HFF-Myc (cell line): ENCODE data around the gene SMYD3.
"Not testable (repeated sequence)": the region's sequence is repeated elsewhere in the genome, so short reads cannot be mapped to it uniquely, and the experiment has no call there.

ENCODE experiments used
- DNase-seq: peaks from one replicate; pipeline ENCODE4 v3.0.0-alpha.2; 2011; ENCODE audit warnings: low read depth; ENCODE audit errors: extremely low read depth
- H3K4me3 ChIP-seq: replicated peaks from 2 replicates; pipeline ENCODE4 v1.5.1; 2011; ENCODE audit warnings: low read depth, mild to moderate bottlenecking, control low read depth, low read length
- CTCF ChIP-seq: IDR thresholded peaks from 2 replicates; pipeline ENCODE4 v1.5.1; 2012; ENCODE audit warnings: mild to moderate bottlenecking, low read depth, low read length, control low read depth; ENCODE audit errors: missing control alignments

Gene SMYD3

GRCh38 chr1:245715970-245716369 is 791.1 kb downstream of the SMYD3 start:
- no peak overlapping the region for H3K4me3 ChIP-seq
- TF ChIP-seq CTCF, result no peak
- peak; percentile 26 for DNase-seq

GRCh38 chr1:245715291-245715701 is 791.8 kb downstream of the SMYD3 start:
- no peak overlapping the region for H3K4me3 ChIP-seq
- DNase-seq, result no peak
- TF ChIP-seq CTCF, result no peak

- DNase-seq, H3K4me3 ChIP-seq: not testable (repeated sequence)
Measured at GRCh38 chr1:245714027-245714426, 793.1 kb downstream of the SMYD3 start.

GRCh38 chr1:245710961-245711903 is 795.8 kb downstream of the SMYD3 start:
- TF ChIP-seq CTCF, result no peak
- no peak overlapping the region for H3K4me3 ChIP-seq
- DNase-seq, result no peak

- TF ChIP-seq CTCF, result no peak
- no peak for DNase-seq
- no peak overlapping the region for H3K4me3 ChIP-seq
Measured at GRCh38 chr1:245707941-245708340, 799.1 kb downstream of the SMYD3 start.

GRCh38 chr1:245704765-245705164 is 802.3 kb downstream of the SMYD3 start:
- no peak for TF ChIP-seq CTCF

GRCh38 chr1:245704341-245704740 is 802.7 kb downstream of the SMYD3 start:
- TF ChIP-seq CTCF, result no peak
- no peak overlapping the region for H3K4me3 ChIP-seq
- no peak for DNase-seq

More at GRCh38 chr1:245704765-245705164, 802.3 kb downstream of the SMYD3 start:
- no peak for DNase-seq
- no peak overlapping the region for H3K4me3 ChIP-seq
